Activated naive CD4-positive, alpha-beta T cell treated with anti-CD3 and anti-CD28 coated beads, Interleukin-2, amount 50 U/mL, for 24 hours (primary cell): Measurements from ENCODE around the gene ITGAE.
A peak's percentile ranks its signal among the peaks of the same experiment; 100 is the strongest.

ENCODE experiments used
- H3K27ac Mint-ChIP-seq: one replicate; pipeline ENCODE4 v1.8.0; 2021; ENCODE audit warnings: mild to moderate bottlenecking, mixed read lengths
- H3K27me3 Mint-ChIP-seq: one replicate; pipeline ENCODE4 v1.8.0; 2021; ENCODE audit warnings: mixed read lengths
- H3K36me3 Mint-ChIP-seq: one replicate; pipeline ENCODE4 v1.8.0; 2021; ENCODE audit warnings: mixed read lengths
- H3K4me1 Mint-ChIP-seq: one replicate; pipeline ENCODE4 v1.8.0; 2021; ENCODE audit warnings: mixed read lengths
- H3K4me3 Mint-ChIP-seq: one replicate; pipeline ENCODE4 v1.8.0; 2021; ENCODE audit warnings: mild to moderate bottlenecking, mixed read lengths
- H3K9me3 Mint-ChIP-seq: one replicate; pipeline ENCODE4 v1.8.0; 2021; ENCODE audit warnings: mixed read lengths

ITGAE gene

DNA sequence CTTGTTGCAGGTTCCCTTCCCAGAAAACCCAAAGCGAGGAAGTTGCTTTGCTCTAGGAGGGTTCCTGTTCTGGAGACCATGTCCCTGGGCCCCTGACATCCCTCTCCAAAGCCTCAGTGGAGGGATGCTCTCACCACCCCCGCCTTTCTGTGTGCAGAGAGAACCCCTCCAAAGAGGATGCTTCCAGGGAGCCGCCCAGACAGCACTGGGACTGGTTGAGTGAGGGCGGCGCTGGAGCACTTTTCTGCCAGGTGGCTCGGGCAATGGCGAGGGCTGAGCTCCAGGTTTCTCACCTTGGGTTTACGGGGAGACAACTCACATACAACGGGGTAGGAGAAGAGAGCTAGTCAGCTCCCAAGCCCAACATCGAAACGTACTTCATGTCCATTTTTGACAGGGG, 125.1 kb downstream of the ITGAE start:
- Mint-ChIP-seq H3K36me3 (no peaks in the 10 kb centered on the region), H3K4me3 (no peak overlapping the region), H3K27me3 (no peaks in the 10 kb centered on the region), H3K4me1 (peaks cover 4% of the 10 kb centered on the region), H3K9me3 (no peaks in the 10 kb centered on the region), H3K27ac (peak overlapping the region; percentile 51)

DNA sequence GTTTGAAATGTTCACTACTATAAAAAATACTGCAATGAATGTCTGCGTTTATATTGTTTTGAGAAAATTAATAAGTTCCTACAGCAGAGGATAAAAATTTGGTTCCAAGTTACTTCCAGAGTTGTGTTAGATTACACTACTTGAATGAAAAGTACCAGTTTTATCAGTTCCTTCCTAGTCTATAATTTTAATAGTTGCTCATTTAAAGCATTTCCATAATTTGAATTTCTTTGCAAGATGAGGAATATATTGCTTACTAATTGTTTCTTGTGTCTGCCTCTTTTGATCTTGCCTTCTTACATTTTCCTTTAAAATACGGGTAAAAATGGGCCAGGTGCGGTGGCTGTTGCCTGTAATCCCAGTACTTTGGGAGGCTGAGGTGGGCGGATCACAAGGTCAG, 128.4 kb downstream of the ITGAE start:
- H3K36me3 Mint-ChIP-seq = no peaks in the 10 kb centered on the region
- H3K27me3 Mint-ChIP-seq = no peaks in the 10 kb centered on the region
- H3K9me3 Mint-ChIP-seq = no peaks in the 10 kb centered on the region
- H3K4me3 Mint-ChIP-seq = no peak overlapping the region
- peaks cover 17% of the 10 kb centered on the region for H3K4me1 Mint-ChIP-seq
- no peak overlapping the region for H3K27ac Mint-ChIP-seq

DNA sequence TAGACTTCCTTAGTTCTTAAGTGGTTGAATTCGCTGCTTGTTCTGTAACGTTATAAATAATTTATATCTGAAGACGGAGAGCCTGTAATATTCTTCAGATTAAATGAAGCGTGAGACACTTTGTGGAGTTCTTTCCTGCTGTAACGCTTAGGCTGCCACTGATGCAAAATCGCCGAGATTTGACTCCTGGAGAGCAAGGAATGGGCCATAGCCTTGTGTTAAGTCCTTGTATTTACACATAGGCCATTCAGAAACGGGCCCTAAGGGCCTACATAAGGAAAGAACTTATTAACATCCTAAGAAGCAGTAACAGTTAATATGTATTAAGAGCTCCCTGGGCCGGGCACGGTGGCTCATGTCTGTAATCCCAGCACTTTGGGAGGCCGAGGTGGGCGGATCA, 131.4 kb downstream of the ITGAE start:
- Mint-ChIP-seq H3K27me3 (no peaks in the 10 kb centered on the region), H3K36me3 (no peaks in the 10 kb centered on the region), H3K27ac (peak overlapping the region; percentile 97), H3K9me3 (no peaks in the 10 kb centered on the region), H3K4me1 (peaks cover 25% of the 10 kb centered on the region), H3K4me3 (peak overlapping the region; percentile 98)

DNA sequence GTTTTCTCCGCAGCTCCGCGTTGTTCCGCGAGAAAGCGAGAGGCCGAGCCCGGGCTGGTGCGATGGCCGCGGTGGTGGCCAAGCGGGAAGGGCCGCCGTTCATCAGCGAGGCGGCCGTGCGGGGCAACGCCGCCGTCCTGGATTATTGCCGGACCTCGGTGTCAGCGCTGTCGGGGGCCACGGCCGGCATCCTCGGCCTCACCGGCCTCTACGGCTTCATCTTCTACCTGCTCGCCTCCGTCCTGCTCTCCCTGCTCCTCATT, 132.0 kb downstream of the ITGAE start:
- Mint-ChIP-seq H3K4me1 (peaks cover 25% of the 10 kb centered on the region), H3K9me3 (no peaks in the 10 kb centered on the region), H3K27ac (peak overlapping the region; percentile 97), H3K36me3 (no peaks in the 10 kb centered on the region), H3K27me3 (no peaks in the 10 kb centered on the region), H3K4me3 (peak overlapping the region; percentile 98)

DNA sequence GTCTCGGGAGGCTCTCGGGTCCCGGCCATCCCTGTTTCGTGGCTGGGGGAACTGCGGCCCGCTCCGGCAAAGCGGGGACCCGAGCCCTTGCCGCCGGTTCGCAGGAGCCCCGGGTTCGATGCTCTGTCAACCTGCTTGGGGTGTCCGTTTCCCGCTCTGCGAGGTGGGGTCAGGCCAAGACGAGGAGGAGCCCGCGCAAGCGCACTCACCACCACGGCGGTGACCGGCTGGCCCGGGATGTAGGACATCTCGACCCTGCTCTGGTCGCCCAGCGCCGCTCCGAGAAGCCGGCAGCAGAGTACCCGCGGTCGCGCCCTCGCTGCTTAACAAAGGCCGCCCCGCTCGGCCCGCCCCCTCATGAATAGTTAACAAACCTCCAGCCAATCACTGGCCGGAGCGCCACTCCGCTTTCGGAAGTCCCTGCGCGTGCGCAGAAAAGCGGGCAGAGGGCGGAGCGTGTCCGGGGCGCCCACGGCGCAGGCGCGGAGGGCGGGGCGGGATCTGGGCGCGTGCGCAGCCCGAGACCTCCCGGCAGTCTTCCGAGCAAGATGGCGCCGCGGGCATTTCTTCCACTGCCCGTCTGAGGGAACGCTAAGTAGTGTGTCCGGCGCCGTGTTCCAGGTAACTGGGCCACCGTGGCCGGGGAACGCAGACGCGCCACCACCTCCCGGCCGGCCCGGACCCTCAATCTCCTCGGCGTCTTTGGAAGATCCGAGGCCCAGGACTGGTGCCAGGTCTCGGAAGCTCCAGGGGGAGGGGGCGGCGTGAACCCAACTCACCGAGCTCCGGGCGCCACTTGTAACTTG, 132.5 kb downstream of the ITGAE start, which contains the start of the genes EMC6 and TAX1BP3:
EMC6 (plus strand) TSS at position 534 of the 806 bp plus-strand sequence. CDS start 335 bp downstream, outside the sequence.
TAX1BP3 (minus strand) TSS at position 300 of the 806 bp plus-strand sequence; CDS start at position 248, 52 bp downstream.
- Mint-ChIP-seq H3K4me3 (peak within 1 kb of the TSS; percentile 98), H3K27ac (peak within 1 kb of the TSS; percentile 97), H3K4me1 (peaks cover 25% of the 10 kb centered on the region), H3K36me3 (no peaks in the 10 kb centered on the region), H3K27me3 (no peaks in the 10 kb centered on the region), H3K9me3 (no peaks in the 10 kb centered on the region)

DNA sequence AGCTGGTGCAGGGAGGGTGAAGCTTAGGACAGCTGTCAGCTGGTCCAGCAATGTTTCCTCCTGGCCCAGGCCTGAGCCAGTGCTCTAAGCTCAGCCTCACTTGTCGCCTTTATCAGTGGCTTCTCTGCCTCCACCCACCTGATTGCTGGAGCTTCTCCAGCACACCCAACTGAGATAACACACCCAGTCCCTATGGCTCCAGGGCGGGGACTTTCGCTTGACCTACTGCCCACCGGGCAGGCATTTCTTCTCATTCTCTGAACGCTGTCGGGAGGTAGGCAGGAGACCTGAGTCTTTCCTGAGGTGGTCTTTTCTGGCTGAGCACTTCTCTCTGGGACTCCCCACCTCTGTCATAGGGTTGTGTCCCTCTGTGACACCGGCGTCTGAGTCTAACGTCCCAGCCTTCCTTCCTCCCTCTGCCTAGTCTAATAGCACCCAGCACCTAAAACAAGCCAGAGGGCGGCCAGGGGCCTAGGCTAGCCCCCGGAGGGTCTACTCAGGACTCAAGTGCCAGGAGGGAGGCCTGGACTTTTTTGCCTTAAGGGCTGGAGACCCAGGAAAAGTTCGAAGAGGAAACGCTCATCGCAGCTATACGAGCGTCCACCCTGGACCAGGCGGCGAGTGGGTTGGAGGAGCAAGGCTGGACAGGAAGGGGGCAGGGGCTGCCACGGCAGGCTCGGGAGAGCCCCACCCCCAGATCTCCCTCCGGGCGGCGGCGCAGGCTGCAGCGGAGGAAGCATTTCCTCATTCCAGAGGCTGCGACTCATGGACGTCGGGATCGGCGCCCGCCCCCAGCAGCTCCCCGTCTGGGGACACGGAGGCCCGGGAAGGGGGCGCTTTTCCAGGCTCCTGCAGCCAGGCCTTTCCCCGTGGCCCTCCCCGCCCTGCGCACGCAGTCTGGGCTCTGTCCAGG, 133.4 kb downstream of the ITGAE start:
- H3K4me1 Mint-ChIP-seq = peaks cover 25% of the 10 kb centered on the region
- H3K27ac Mint-ChIP-seq = peak overlapping the region; percentile 23
- H3K27me3 Mint-ChIP-seq = no peaks in the 10 kb centered on the region
- H3K9me3 Mint-ChIP-seq = no peaks in the 10 kb centered on the region
- peak overlapping the region; percentile 80 for H3K4me3 Mint-ChIP-seq
- H3K36me3 Mint-ChIP-seq = no peaks in the 10 kb centered on the region

DNA sequence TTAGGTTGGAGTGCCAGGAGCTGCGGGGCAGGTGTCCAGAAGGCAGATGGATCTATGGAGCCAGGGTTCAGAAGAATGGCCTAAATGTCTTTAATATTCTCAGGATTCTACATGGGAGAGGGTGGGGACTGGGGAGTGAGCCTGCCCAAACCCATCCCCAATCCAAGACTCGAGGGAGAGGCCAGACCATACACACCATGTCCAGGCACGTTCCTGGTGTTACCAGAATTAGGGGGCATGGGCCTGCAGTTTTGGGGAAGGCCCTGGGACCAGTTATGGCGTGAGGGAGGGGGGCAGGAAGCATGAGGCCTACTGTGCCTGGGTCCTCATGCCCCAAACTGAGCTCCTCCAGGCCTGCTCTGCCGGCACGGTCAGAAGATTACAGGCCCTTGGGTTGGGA, 134.5 kb downstream of the ITGAE start:
- Mint-ChIP-seq H3K27me3 (no peaks in the 10 kb centered on the region), H3K9me3 (no peaks in the 10 kb centered on the region), H3K4me1 (peaks cover 22% of the 10 kb centered on the region), H3K36me3 (no peaks in the 10 kb centered on the region), H3K27ac (no peak overlapping the region), H3K4me3 (peak overlapping the region; percentile 58)

DNA sequence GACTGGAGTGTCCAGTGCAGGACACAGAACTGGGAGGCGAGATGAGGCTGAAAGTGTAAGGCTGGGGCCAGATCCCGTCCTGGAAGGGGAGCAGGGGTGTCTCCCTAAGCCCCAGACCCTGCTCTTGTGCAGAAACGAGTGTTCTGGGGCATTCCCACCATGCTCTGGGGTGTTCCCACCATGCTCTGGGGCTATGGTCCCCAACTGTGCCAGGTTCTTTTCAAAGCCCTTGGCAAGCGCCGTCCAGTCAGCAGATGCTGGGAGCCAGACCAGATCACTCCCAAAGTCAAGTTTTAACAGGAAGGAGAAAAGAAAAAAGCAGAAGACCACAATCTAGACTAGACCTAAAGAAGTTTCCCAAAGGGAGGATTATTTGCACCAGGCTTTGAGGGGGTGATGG, 135.2 kb downstream of the ITGAE start:
- H3K27ac Mint-ChIP-seq = no peak overlapping the region
- peak overlapping the region; percentile 58 for H3K4me3 Mint-ChIP-seq

More for the DNA sequence above, 135.2 kb downstream of the ITGAE start:
- H3K4me1 Mint-ChIP-seq = peaks cover 20% of the 10 kb centered on the region
- no peaks in the 10 kb centered on the region for H3K27me3 Mint-ChIP-seq
- H3K9me3 Mint-ChIP-seq = no peaks in the 10 kb centered on the region
- H3K36me3 Mint-ChIP-seq = no peaks in the 10 kb centered on the region
